SU-DHL-6 (cell line): Measurements from ENCODE around the gene IL20.

ENCODE experiments used
- CTCF ChIP-seq: fragments of 200-600 bp; sonication (generic); IDR thresholded peaks from one replicate; pipeline ENCODE4 v1.5.1; 2017; ENCODE audit warnings: antibody characterized with exemption, mild to moderate bottlenecking, low read length, moderate library complexity; ENCODE audit not compliant: insufficient read depth, poor library complexity, severe bottlenecking
- EZH2phosphoT487 ChIP-seq: fragments of 200-600 bp; sonication (generic), shearing (Covaris generic); conservative IDR thresholded peaks from 2 replicates; pipeline ENCODE4 v1.6.1; 2018; ENCODE audit warnings: mild to moderate bottlenecking, antibody characterized with exemption, low read length, moderate library complexity, mixed read lengths

DNA sequence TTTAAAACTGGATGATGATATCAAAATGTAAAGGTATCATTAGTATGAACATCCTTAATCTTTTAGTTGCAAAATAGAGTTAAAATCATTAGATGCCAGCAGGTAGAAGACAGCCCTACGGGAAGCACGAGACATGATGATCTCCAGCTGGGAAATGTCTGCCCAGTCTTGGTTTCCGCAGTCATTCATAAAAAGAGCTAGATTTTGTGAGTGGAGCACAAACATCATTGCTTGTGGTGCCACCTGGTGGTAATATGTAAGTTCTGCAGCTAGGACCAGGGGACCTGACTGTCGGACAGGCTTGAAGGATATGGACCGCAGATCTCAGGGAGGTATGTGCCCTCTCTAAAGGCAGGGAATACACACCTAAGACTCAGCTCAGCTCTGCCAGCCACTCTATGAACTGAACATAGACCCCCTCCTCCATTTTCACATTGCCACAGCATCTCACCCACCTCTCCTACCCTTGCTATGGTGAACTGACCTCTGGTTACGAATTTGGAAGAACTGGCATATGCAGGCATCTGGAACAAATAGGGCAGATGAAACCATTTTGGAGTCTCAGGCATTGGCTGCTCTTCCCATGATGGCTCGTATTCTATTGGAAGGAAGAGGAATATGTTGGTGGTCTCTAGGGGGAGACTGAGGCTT is 47.1 kb downstream of the IL20 start:
- peak; percentile 67 for TF ChIP-seq CTCF
- TF ChIP-seq EZH2phosphoT487, result no peak
